Progenitor cell of endocrine pancreas (in vitro differentiated cells): ENCODE data around the gene TTF1. TPM values are rescaled to one million over a fixed set of nuclear protein-coding genes. Genes with fewer than 3 reads are reported as not detected.

ENCODE experiments used
- DNase-seq: peaks from one replicate; pipeline ENCODE4 v3.0.0; 2021; ENCODE audit warnings: low spot score; ENCODE audit not compliant: unreplicated experiment
- H3K27ac Mint-ChIP-seq: 2 replicates; pipeline ENCODE4 v1.8.0; 2021; ENCODE audit warnings: mild to moderate bottlenecking, moderate library complexity, mixed read lengths
- H3K27me3 Mint-ChIP-seq: 2 replicates; pipeline ENCODE4 v1.8.0; 2021; ENCODE audit warnings: mixed read lengths
- H3K36me3 Mint-ChIP-seq: 2 replicates; pipeline ENCODE4 v1.8.0; 2022; ENCODE audit warnings: mixed read lengths; ENCODE audit not compliant: insufficient read depth
- H3K4me1 Mint-ChIP-seq: 2 replicates; pipeline ENCODE4 v1.8.0; 2021; ENCODE audit warnings: low read depth, mixed read lengths
- H3K4me3 Mint-ChIP-seq: 2 replicates; pipeline ENCODE4 v1.8.0; 2021; ENCODE audit warnings: low read depth, mild to moderate bottlenecking, moderate library complexity, mixed read lengths
- H3K9me3 Mint-ChIP-seq: 2 replicates; pipeline ENCODE4 v1.8.0; 2021; ENCODE audit warnings: low read depth, mixed read lengths
- CTCF ChIP-seq: fragments of 200-600 bp; sonication (generic); IDR thresholded peaks from one replicate; pipeline ENCODE4 v1.5.0; 2021; ENCODE audit warnings: antibody characterized with exemption, mild to moderate bottlenecking; ENCODE audit not compliant: unreplicated experiment
- total RNA-seq: library from RNA; stranded (reverse); gene quantifications from 2 replicates; pipeline ENCODE4 v1.2.1, GENCODE V29; 2021

TTF1 gene
- total RNA-seq, 1 donor from 2014 or later, result 18.5 TPM

- no peaks in the 10 kb centered on the region for H3K27me3 Mint-ChIP-seq
- TF ChIP-seq CTCF, result no peak
- H3K36me3 Mint-ChIP-seq, result no peaks in the 10 kb centered on the region
- no peaks in the 10 kb centered on the region for H3K9me3 Mint-ChIP-seq
- no peak overlapping the region for H3K27ac Mint-ChIP-seq
- H3K4me3 Mint-ChIP-seq, result no peak overlapping the region
- no peaks in the 10 kb centered on the region for H3K4me1 Mint-ChIP-seq
- DNase-seq, result no peak
These were observed 38.9 kb downstream of the TTF1 start for GRCh38 chr9:132367613-132368313.

GRCh38 chr9:132366481-132366880 is 40.2 kb downstream of the TTF1 start:
- TF ChIP-seq CTCF, result no peak
- no peaks in the 10 kb centered on the region for H3K36me3 Mint-ChIP-seq
- no peak for DNase-seq
- no peaks in the 10 kb centered on the region for H3K4me1 Mint-ChIP-seq
- no peaks in the 10 kb centered on the region for H3K27me3 Mint-ChIP-seq
- H3K27ac Mint-ChIP-seq, result no peak overlapping the region
- no peak overlapping the region for H3K4me3 Mint-ChIP-seq
- H3K9me3 Mint-ChIP-seq, result no peaks in the 10 kb centered on the region

- DNase-seq, result no peak
- TF ChIP-seq CTCF, result no peak
- Mint-ChIP-seq H3K27me3 (no peaks in the 10 kb centered on the region), H3K4me1 (no peaks in the 10 kb centered on the region), H3K27ac (no peak overlapping the region), H3K4me3 (no peak overlapping the region), H3K36me3 (no peaks in the 10 kb centered on the region), H3K9me3 (no peaks in the 10 kb centered on the region)
These were observed 40.7 kb downstream of the TTF1 start for GRCh38 chr9:132365986-132366385.

GRCh38 chr9:132364068-132364467 is 42.6 kb downstream of the TTF1 start:
- no peaks in the 10 kb centered on the region for H3K9me3 Mint-ChIP-seq
- H3K36me3 Mint-ChIP-seq, result no peaks in the 10 kb centered on the region
- no peaks in the 10 kb centered on the region for H3K4me1 Mint-ChIP-seq
- DNase-seq, result no peak
- H3K4me3 Mint-ChIP-seq, result no peak overlapping the region
- TF ChIP-seq CTCF, result no peak
- no peak overlapping the region for H3K27ac Mint-ChIP-seq
- H3K27me3 Mint-ChIP-seq, result no peaks in the 10 kb centered on the region

GRCh38 chr9:132357764-132358163 is 48.9 kb downstream of the TTF1 start:
- Mint-ChIP-seq H3K36me3 (peaks cover 7% of the 10 kb centered on the region), H3K4me1 (peaks cover 12% of the 10 kb centered on the region), H3K27ac (no peak overlapping the region), H3K9me3 (no peaks in the 10 kb centered on the region), H3K27me3 (no peaks in the 10 kb centered on the region), H3K4me3 (no peak overlapping the region)
- DNase-seq, result no peak
- no peak for TF ChIP-seq CTCF
